GM12891 (cell line): ENCODE results near the gene PLS1.

Source experiments
- DNase-seq: peaks from one replicate; pipeline ENCODE4 v3.0.0; 2011; ENCODE audit warnings: low spot score; ENCODE audit not compliant: insufficient read length
- FAIRE-seq: peaks from 2 replicates; lab custom pipeline; 2011; peaks lifted over from hg19 to GRCh38; lab: Jason Lieb, UNC
- PAX5 ChIP-seq: IDR thresholded peaks from 2 replicates; pipeline ENCODE4 v1.6.1; 2011; ENCODE audit warnings: low read length, moderate library complexity, mild to moderate bottlenecking; ENCODE audit not compliant: insufficient read depth, severe bottlenecking
- POLR2A ChIP-seq: IDR thresholded peaks from 2 replicates; pipeline ENCODE4 v1.6.1; 2011; ENCODE audit warnings: low read depth, low read length, control low read depth
- POLR2AphosphoS5 ChIP-seq: IDR thresholded peaks from 2 replicates; pipeline ENCODE4 v1.6.1; 2011; ENCODE audit warnings: low read depth, low read length, control low read depth
- POU2F2 ChIP-seq: IDR thresholded peaks from 2 replicates; pipeline ENCODE4 v1.6.1; 2011; ENCODE audit warnings: low read depth, mild to moderate bottlenecking, control low read depth, low read length, moderate library complexity
- SPI1 ChIP-seq: IDR thresholded peaks from 2 replicates; pipeline ENCODE4 v1.6.1; 2011; ENCODE audit warnings: low read depth, low read length, control low read depth
- TAF1 ChIP-seq: IDR thresholded peaks from 2 replicates; pipeline ENCODE4 v1.6.1; 2011; ENCODE audit warnings: low read depth, low read length, control low read depth

The PLS1 gene

DNA sequence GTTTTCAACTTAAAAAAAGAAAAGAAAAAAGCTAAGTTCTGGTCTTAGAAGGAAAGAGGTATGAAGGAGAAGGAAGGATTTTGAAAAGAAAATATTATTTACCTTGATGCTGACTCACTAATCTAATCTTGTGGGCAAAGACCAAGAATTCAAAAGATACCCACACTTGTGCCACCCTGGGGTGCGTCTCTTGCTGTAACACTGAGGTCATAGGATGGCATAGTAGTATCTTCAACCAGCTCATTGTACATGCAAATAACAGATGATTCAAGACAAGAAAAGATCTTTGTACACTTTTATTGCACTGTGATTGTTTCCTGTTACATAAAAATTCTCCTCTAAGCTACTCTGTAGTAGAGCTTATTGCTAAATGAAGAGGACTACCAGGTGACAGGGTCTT lies 17.3 kb downstream of the PLS1 start:
- FAIRE-seq (no peak), DNase-seq (no peak)
- TF ChIP-seq POLR2AphosphoS5 (no peak), TAF1 (no peak), SPI1 (no peak), PAX5 (no peak), POU2F2 (no peak), POLR2A (no peak)

DNA sequence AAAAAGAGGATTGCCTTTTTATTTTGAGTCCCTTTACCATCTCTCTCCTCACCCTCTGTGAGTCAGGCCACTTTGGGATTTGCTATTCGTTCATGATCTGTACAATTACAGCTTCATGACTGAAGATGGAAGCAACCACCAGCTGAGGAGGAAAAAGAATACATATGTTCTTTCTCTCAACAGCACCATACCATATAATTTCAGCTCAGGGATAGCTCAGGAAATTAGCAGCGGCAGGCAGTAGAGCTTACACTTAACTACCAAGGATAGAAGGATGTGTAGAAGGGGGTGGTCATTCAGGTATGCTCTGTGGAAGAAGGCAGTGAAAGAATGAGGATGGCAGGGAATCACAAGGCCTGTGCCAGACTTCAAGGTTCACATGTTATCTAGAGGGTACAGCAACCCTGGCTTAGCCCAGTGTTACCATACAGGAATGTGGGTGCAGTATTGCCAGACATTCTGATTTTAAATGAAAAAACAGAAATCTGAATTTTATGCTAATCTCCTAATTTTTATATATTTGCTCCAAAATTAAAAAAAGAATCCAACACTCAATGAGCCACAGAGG lies 17.9 kb downstream of the PLS1 start:
- no peak for DNase-seq
- TF ChIP-seq POLR2A = no peak
- no peak for FAIRE-seq

- no peak for TF ChIP-seq POLR2A
- no peak for TF ChIP-seq POLR2AphosphoS5
- TF ChIP-seq PAX5 = no peak
- no peak for TF ChIP-seq SPI1
- TF ChIP-seq POU2F2 = no peak
- no peak for TF ChIP-seq TAF1
- FAIRE-seq (no peak), DNase-seq (no peak)
Observed at GRCh38 chr3:142615171-142615570, 19.0 kb downstream of the PLS1 start.

- no peak for TF ChIP-seq POLR2AphosphoS5
- no peak for TF ChIP-seq PAX5
- TF ChIP-seq SPI1 = no peak
- no peak for TF ChIP-seq POU2F2
- TF ChIP-seq TAF1 = no peak
- TF ChIP-seq POLR2A = no peak
- FAIRE-seq (no peak), DNase-seq (no peak)
Observed at GRCh38 chr3:142618917-142619461, 22.8 kb downstream of the PLS1 start.

DNA sequence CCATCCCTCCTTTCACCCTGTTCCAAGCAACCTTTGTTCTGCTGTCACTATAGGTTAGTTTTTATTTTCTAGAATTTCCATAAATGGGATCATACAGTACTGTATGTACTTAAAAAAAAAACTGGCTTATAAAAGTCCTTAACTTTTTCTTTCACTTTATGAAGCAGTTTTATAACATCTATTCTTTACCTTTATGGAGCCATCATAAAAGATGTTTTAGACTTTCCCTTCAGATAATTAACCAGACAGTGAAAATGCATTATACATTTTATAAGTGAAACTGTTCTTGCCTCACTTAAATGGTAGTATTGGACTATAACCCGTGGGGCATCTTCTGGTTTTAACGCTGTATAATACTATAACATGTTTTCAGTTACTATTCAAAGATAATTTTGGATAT lies 26.2 kb downstream of the PLS1 start:
- TF ChIP-seq TAF1 (no peak), SPI1 (no peak), POU2F2 (no peak), POLR2A (no peak), POLR2AphosphoS5 (no peak), PAX5 (no peak)
- FAIRE-seq = no peak
- DNase-seq = no peak

- FAIRE-seq (no peak), DNase-seq (no peak)
- no peak for TF ChIP-seq POLR2AphosphoS5
- no peak for TF ChIP-seq POLR2A
- TF ChIP-seq POU2F2 = no peak
Observed at GRCh38 chr3:142623194-142623593, 27.0 kb downstream of the PLS1 start.

- FAIRE-seq (no peak), DNase-seq (no peak)
- no peak for TF ChIP-seq POLR2AphosphoS5
- TF ChIP-seq TAF1 = no peak
- TF ChIP-seq PAX5 = no peak
- TF ChIP-seq POU2F2 = no peak
- TF ChIP-seq POLR2A = no peak
- no peak for TF ChIP-seq SPI1
Observed at GRCh38 chr3:142624341-142625152, 28.4 kb downstream of the PLS1 start.

DNA sequence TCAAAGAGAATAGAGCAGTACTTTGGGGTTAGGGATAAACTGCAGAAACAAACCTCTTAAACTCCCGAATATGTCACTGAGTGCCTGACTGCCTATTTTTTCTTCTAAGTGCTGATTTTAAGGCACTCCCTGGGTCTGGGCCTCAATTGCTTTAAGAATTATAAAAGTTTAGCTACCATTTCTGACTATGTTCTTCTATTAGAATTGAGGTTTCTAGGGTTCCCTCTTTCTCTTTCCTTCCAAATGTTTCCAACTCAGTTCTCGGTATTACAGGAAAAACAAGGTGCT lies 28.9 kb downstream of the PLS1 start:
- DNase-seq (no peak), FAIRE-seq (no peak)
- no peak for TF ChIP-seq POLR2A
- no peak for TF ChIP-seq TAF1
- no peak for TF ChIP-seq SPI1

- TF ChIP-seq POU2F2 = no peak
- TF ChIP-seq POLR2AphosphoS5 = no peak
- no peak for TF ChIP-seq POLR2A
- TF ChIP-seq TAF1 = no peak
- TF ChIP-seq SPI1 = no peak
- TF ChIP-seq PAX5 = no peak
- DNase-seq (no peak), FAIRE-seq (no peak)
Observed at GRCh38 chr3:142626971-142627370, 30.8 kb downstream of the PLS1 start.

- TF ChIP-seq SPI1 (no peak), TAF1 (no peak), POU2F2 (no peak), POLR2A (no peak), POLR2AphosphoS5 (no peak), PAX5 (no peak)
- no peak for FAIRE-seq
- DNase-seq = no peak
Observed at GRCh38 chr3:142628801-142629200, 32.6 kb downstream of the PLS1 start.
